ENCODE results near the gene PAOX. TPM values are rescaled to one million over a fixed set of nuclear protein-coding genes. Genes with fewer than 3 reads are reported as not detected.

PAOX gene
- total and polyA plus RNA-seq, 2 donors from 2014 or later: 7.0 to 14.4 TPM

DNA sequence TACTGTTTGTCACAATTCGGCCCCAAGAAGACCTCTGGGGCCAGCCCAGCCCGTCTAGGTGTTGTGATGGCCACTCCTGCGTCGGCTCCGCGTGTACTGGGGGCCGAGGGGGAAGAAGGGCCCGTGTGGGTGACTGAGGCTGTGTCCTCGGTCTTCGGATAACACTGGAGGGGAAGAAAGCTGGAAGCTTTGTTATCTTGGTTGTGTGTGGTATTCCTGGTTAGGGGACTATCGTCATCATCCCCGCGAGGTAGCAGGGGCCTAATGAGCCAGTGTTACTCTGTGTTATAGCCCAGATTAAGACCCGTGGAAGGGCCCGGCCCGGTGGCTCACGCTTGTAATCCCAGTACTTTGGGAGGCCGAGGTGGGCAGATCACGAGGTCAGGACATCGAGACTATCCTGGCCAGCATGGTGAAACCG, 15.7 kb downstream of the PAOX start:
- TF ChIP-seq, protein P1, sequence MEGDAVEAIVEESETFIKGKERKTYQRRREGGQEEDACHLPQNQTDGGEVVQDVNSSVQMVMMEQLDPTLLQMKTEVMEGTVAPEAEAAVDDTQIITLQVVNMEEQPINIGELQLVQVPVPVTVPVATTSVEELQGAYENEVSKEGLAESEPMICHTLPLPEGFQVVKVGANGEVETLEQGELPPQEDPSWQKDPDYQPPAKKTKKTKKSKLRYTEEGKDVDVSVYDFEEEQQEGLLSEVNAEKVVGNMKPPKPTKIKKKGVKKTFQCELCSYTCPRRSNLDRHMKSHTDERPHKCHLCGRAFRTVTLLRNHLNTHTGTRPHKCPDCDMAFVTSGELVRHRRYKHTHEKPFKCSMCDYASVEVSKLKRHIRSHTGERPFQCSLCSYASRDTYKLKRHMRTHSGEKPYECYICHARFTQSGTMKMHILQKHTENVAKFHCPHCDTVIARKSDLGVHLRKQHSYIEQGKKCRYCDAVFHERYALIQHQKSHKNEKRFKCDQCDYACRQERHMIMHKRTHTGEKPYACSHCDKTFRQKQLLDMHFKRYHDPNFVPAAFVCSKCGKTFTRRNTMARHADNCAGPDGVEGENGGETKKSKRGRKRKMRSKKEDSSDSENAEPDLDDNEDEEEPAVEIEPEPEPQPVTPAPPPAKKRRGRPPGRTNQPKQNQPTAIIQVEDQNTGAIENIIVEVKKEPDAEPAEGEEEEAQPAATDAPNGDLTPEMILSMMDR (IDR thresholded peaks at IDR 0.05; ENCODE audit: borderline replicate concordance, extremely low read depth, insufficient read depth): no peak
- no peaks in the 10 kb centered on the region for H3K27me3 ChIP-seq (ENCODE audit: control insufficient read depth, insufficient read depth, low read length)
- intact Hi-C loops (cut with DNase I): no loop called here
- H3K4me1 ChIP-seq (ENCODE audit: control insufficient read depth in 2 of 3, insufficient read depth in 2 of 3, low read depth in 1 of 3, low read length in 3 of 3): peaks cover 0 to 8% (median 3%) of the 10 kb centered on the region in 3 donors
- FAIRE-seq (no peak), DNase-seq (peak in 1 of 5 donors; percentile 59)
- peak overlapping the region; percentile 40 to 91 (median 71) for H3K4me3 ChIP-seq (ENCODE audit: low read length in 3 of 3)
- H3K9ac ChIP-seq (ENCODE audit: low read length in 3 of 3): peak overlapping the region; percentile 2 to 89 (median 84)
- no peaks in the 10 kb centered on the region for H3K9me3 ChIP-seq (ENCODE audit: control insufficient read depth in 2 of 3, insufficient read depth in 1 of 3, low read length in 3 of 3)
- H3K36me3 ChIP-seq (ENCODE audit: control insufficient read depth in 2 of 3, insufficient read depth in 3 of 3, low read length in 3 of 3): peaks cover 0 to 18% (median 13%) of the 10 kb centered on the region in 3 donors
- no peak overlapping the region for H3K27ac ChIP-seq (ENCODE audit: low read depth in 2 of 2, low read length in 2 of 2)

- H3K36me3 ChIP-seq (ENCODE audit: control insufficient read depth in 2 of 3, insufficient read depth in 3 of 3, low read length in 3 of 3): peaks cover 0 to 22% (median 13%) of the 10 kb centered on the region in 3 donors
- DNase-seq: peak in 1 of 5 donors; percentile 41
- peaks cover 0 to 8% (median 3%) of the 10 kb centered on the region in 3 donors for H3K4me1 ChIP-seq (ENCODE audit: control insufficient read depth in 2 of 3, insufficient read depth in 2 of 3, low read depth in 1 of 3, low read length in 3 of 3)
- H3K27me3 ChIP-seq (ENCODE audit: control insufficient read depth, insufficient read depth, low read length): no peaks in the 10 kb centered on the region
- no peak overlapping the region for H3K4me3 ChIP-seq (ENCODE audit: low read length in 3 of 3)
- intact Hi-C loops (cut with DNase I): no loop called here
- H3K27ac ChIP-seq (ENCODE audit: low read depth in 2 of 2, low read length in 2 of 2): no peak overlapping the region
- TF ChIP-seq, protein P1 (IDR thresholded peaks at IDR 0.05; ENCODE audit: borderline replicate concordance, extremely low read depth, insufficient read depth): no peak
- H3K9ac ChIP-seq (ENCODE audit: low read length in 3 of 3): no peak overlapping the region
- FAIRE-seq: no peak
- no peaks in the 10 kb centered on the region for H3K9me3 ChIP-seq (ENCODE audit: control insufficient read depth in 2 of 3, insufficient read depth in 1 of 3, low read length in 3 of 3)
Measured at GRCh38 chr10:133396035-133396624, 17.1 kb downstream of the PAOX start.

GRCh38 chr10:133397938-133398337, 18.9 kb downstream of the PAOX start:
- peaks cover 0 to 33% (median 19%) of the 10 kb centered on the region in 3 donors for H3K36me3 ChIP-seq (ENCODE audit: control insufficient read depth in 2 of 3, insufficient read depth in 3 of 3, low read length in 3 of 3)
- FAIRE-seq: no peak
- H3K4me1 ChIP-seq (ENCODE audit: control insufficient read depth in 2 of 3, insufficient read depth in 2 of 3, low read depth in 1 of 3, low read length in 3 of 3): peaks cover 0 to 8% (median 3%) of the 10 kb centered on the region in 3 donors
- intact Hi-C loops (cut with DNase I): no loop called here
- no peaks in the 10 kb centered on the region for H3K27me3 ChIP-seq (ENCODE audit: control insufficient read depth, insufficient read depth, low read length)
- H3K9me3 ChIP-seq (ENCODE audit: control insufficient read depth in 2 of 3, insufficient read depth in 1 of 3, low read length in 3 of 3): no peaks in the 10 kb centered on the region
- no peak overlapping the region for H3K4me3 ChIP-seq (ENCODE audit: low read length in 3 of 3)
- H3K9ac ChIP-seq (ENCODE audit: low read length in 3 of 3): no peak overlapping the region
- H3K27ac ChIP-seq (ENCODE audit: low read depth in 2 of 2, low read length in 2 of 2): no peak overlapping the region
- no peak for DNase-seq
- TF ChIP-seq, protein P1 (IDR thresholded peaks at IDR 0.05; ENCODE audit: borderline replicate concordance, extremely low read depth, insufficient read depth): no peak

Measured in kidney (tissue), 14 donors.